ENCODE results near the gene LHFPL4. TPM values are rescaled to one million over a fixed set of nuclear protein-coding genes. Genes with fewer than 3 reads are reported as not detected.
"Not testable (repeated sequence)": the region's sequence is repeated elsewhere in the genome, so short reads cannot be mapped to it uniquely, and the experiment has no call there.

Gene LHFPL4
- total RNA-seq, 1 experiment from 2014 or later: not detected

GRCh38 chr3:9496893-9497292 is 56.7 kb downstream of the LHFPL4 start:
- Histone ChIP-seq H2AFZ (no peak overlapping the region), H3K4me2 (no peak overlapping the region), H3K27me3 (ENCODE audit: insufficient read depth, low read depth) (no peaks in the 10 kb centered on the region), H3K27ac (no peak overlapping the region), H3K36me3 (ENCODE audit: low read depth) (no peaks in the 10 kb centered on the region), H3K9me2 (ENCODE audit: insufficient read depth) (no peaks in the 10 kb centered on the region), H3K9me3 (ENCODE audit: insufficient read depth, low read depth) (no peaks in the 10 kb centered on the region), H3K4me3 (no peak overlapping the region), H3K4me1 (replicated peaks; ENCODE audit: insufficient read depth) (peaks cover 21% of the 10 kb centered on the region), H4K20me1 (ENCODE audit: insufficient read depth) (0 out of 2 replicates have a peak, but pooled peaks cover 6% of the 10 kb centered on the region), H3K79me2 (ENCODE audit: low read depth) (no peaks in the 10 kb centered on the region), H3F3A (ENCODE audit: insufficient read depth, low read depth) (peaks cover 26% of the 10 kb centered on the region)
- DNase-seq: no peak
- CTCF ChIA-PET: no interaction called here
- intact Hi-C loops (cut with micrococcal nuclease; ENCODE audit: unreplicated experiment): no loop called here
- TF ChIP-seq CTCF (conservative IDR thresholded peaks at IDR 0.05): no peak
- no peak for TF ChIP-seq EZH2 (IDR thresholded peaks at IDR 0.05; ENCODE audit: low read depth)
- no TSS peak for BruUV-seq (replicated peaks)
- POLR2A ChIA-PET (ENCODE audit: unreplicated experiment): no interaction called here

GRCh38 chr3:9494036-9494435 is 59.6 kb downstream of the LHFPL4 start:
- CTCF ChIA-PET; H3K79me2 ChIP-seq (ENCODE audit: low read depth); H4K20me1 ChIP-seq (ENCODE audit: insufficient read depth); H3K36me3 ChIP-seq (ENCODE audit: low read depth); H3K9me2 ChIP-seq (ENCODE audit: insufficient read depth); H3K4me2 ChIP-seq; DNase-seq; H2AFZ ChIP-seq; H3K27ac ChIP-seq; H3K9me3 ChIP-seq (ENCODE audit: insufficient read depth, low read depth); intact Hi-C loops (cut with micrococcal nuclease; ENCODE audit: unreplicated experiment); H3K4me3 ChIP-seq; BruUV-seq (replicated peaks); POLR2A ChIA-PET (ENCODE audit: unreplicated experiment); H3K27me3 ChIP-seq (ENCODE audit: insufficient read depth, low read depth): not testable (repeated sequence)
- Histone ChIP-seq H3K4me1 (replicated peaks; ENCODE audit: insufficient read depth) (peaks cover 21% of the 10 kb centered on the region), H3F3A (ENCODE audit: insufficient read depth, low read depth) (peaks cover 35% of the 10 kb centered on the region)

- POLR2A ChIA-PET (ENCODE audit: unreplicated experiment): interaction anchor here (0.6 kb wide), 1 partner anchor 94 kb away, joined by 17 read pairs; the partner anchor contains the start of gene SETD5
- CTCF ChIA-PET: no interaction called here
- no TSS peak for BruUV-seq (replicated peaks)
- peaks cover 14% of the 10 kb centered on the region for H3F3A ChIP-seq (ENCODE audit: insufficient read depth, low read depth)
- no peaks in the 10 kb centered on the region for H3K4me1 ChIP-seq (replicated peaks; ENCODE audit: insufficient read depth)
- H2AFZ ChIP-seq: no peak overlapping the region
- H4K20me1 ChIP-seq (ENCODE audit: insufficient read depth): no peaks in the 10 kb centered on the region
- no peak for TF ChIP-seq CTCF (conservative IDR thresholded peaks at IDR 0.05)
- no peak for TF ChIP-seq EZH2 (IDR thresholded peaks at IDR 0.05; ENCODE audit: low read depth)
- intact Hi-C loops (cut with micrococcal nuclease; ENCODE audit: unreplicated experiment): no loop called here
- no peak for DNase-seq
- no peak overlapping the region for H3K4me2 ChIP-seq
- H3K27ac ChIP-seq: no peak overlapping the region
- no peaks in the 10 kb centered on the region for H3K27me3 ChIP-seq (ENCODE audit: insufficient read depth, low read depth)
- H3K79me2 ChIP-seq (ENCODE audit: low read depth): no peaks in the 10 kb centered on the region
- no peaks in the 10 kb centered on the region for H3K9me2 ChIP-seq (ENCODE audit: insufficient read depth)
- no peaks in the 10 kb centered on the region for H3K9me3 ChIP-seq (ENCODE audit: insufficient read depth, low read depth)
- no peaks in the 10 kb centered on the region; the same call in 1 of the 2 replicates for H3K36me3 ChIP-seq (ENCODE audit: low read depth)
- H3K4me3 ChIP-seq: no peak overlapping the region
Measured at GRCh38 chr3:9491506-9491905, 62.1 kb downstream of the LHFPL4 start.

- ChIA-PET CTCF (no interaction called here), POLR2A (ENCODE audit: unreplicated experiment) (no interaction called here)
- Histone ChIP-seq H3K4me3 (no peak overlapping the region), H3K27me3 (ENCODE audit: insufficient read depth, low read depth) (no peaks in the 10 kb centered on the region), H3K9me3 (ENCODE audit: insufficient read depth, low read depth) (no peaks in the 10 kb centered on the region), H2AFZ (no peak overlapping the region), H3K4me1 (replicated peaks; ENCODE audit: insufficient read depth) (no peaks in the 10 kb centered on the region), H3K36me3 (ENCODE audit: low read depth) (no peaks in the 10 kb centered on the region; the same call in none of the 2 replicates), H3K27ac (no peak overlapping the region), H3F3A (ENCODE audit: insufficient read depth, low read depth) (peaks cover 24% of the 10 kb centered on the region; the same call in 1 of the 2 replicates), H3K9me2 (ENCODE audit: insufficient read depth) (no peaks in the 10 kb centered on the region), H3K4me2 (no peak overlapping the region), H4K20me1 (ENCODE audit: insufficient read depth) (0 out of 2 replicates have a peak, but pooled peaks cover under 1% of the 10 kb centered on the region), H3K79me2 (ENCODE audit: low read depth) (no peaks in the 10 kb centered on the region)
- intact Hi-C loops (cut with micrococcal nuclease; ENCODE audit: unreplicated experiment): no loop called here
- no peak for DNase-seq
- TF ChIP-seq EZH2 (IDR thresholded peaks at IDR 0.05; ENCODE audit: low read depth): no peak
- TF ChIP-seq CTCF (conservative IDR thresholded peaks at IDR 0.05): no peak
- no TSS peak for BruUV-seq (replicated peaks)
Measured at GRCh38 chr3:9485248-9485647, 68.4 kb downstream of the LHFPL4 start.

Measured in PC-9 (cell line).